ENCODE measurements around the gene BZW2.

DNA sequence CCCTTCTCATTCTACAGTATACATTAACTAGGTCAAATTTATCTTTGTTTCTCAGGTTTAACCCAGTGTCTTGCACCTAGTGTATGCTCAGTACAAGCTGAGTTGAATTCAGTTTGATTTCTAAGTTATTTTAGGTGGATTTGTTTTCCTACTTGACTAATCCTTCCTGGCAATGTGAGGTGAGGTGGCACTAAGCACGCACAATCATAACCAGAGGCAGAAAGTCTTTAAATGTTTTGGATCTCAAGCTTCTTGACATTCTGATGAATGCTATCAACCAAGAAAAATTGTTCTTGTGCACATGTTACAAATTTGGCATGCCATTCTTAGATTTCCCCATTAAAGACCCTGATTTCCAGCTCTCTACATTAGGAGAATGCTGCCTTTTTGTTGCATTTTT, 3.2 kb downstream of the BZW2 start:
- TF ChIP-seq EZH2 (IDR thresholded peaks at IDR 0.05; ENCODE audit: insufficient read depth, low read length), result no peak
- TF ChIP-seq, protein P1, sequence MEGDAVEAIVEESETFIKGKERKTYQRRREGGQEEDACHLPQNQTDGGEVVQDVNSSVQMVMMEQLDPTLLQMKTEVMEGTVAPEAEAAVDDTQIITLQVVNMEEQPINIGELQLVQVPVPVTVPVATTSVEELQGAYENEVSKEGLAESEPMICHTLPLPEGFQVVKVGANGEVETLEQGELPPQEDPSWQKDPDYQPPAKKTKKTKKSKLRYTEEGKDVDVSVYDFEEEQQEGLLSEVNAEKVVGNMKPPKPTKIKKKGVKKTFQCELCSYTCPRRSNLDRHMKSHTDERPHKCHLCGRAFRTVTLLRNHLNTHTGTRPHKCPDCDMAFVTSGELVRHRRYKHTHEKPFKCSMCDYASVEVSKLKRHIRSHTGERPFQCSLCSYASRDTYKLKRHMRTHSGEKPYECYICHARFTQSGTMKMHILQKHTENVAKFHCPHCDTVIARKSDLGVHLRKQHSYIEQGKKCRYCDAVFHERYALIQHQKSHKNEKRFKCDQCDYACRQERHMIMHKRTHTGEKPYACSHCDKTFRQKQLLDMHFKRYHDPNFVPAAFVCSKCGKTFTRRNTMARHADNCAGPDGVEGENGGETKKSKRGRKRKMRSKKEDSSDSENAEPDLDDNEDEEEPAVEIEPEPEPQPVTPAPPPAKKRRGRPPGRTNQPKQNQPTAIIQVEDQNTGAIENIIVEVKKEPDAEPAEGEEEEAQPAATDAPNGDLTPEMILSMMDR (IDR thresholded peaks at IDR 0.05; ENCODE audit: insufficient read depth, low read depth, low read length), result no peak
